Measurements from ENCODE around the gene SORCS3. TPM values are rescaled to one million over a fixed set of nuclear protein-coding genes. Genes with fewer than 3 reads are reported as not detected.

Gene SORCS3
- total and polyA plus RNA-seq, 2 of the 4 experiments (the other 2 are of a cell fraction), result not detected

DNA sequence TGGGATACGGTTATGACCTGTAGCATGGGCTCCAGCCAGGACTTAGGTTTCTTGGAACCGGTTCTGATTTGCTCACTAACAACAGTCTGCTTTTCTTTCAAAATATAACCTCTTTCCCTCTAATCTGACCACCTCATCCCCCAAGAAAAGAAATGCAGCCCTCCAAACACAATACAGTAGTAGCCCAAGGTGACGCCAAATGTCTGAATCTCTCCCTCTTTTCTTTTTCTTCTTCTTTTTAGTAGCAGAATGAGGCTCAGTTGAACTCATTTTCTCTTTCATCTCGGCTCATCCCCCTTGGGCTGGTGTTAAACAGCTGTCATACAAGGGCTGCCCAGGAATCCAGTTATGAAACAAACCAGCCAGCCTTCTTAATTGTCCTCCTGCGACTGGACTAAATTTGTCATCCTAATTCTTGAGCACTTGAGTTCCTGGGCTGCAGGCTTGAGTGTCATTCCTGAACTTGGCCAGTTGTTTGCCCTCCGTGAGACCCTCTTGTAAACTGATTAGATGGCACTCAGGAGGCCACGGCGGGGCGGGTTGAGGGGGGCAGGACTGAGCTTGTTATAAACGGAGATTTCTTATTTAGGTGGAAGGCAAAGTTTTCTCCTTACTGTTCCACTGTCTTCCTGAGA lies 94.8 kb downstream of the SORCS3 start:
- ATAC-seq (ENCODE audit: low read depth), result no peak
- CTCF ChIA-PET, result no interaction called here
- dilution Hi-C loops (cut with HindIII; ENCODE audit: low sequenced_read_pairs, unreplicated experiment), result no loop called here

More for the DNA sequence above, 94.8 kb downstream of the SORCS3 start:
- Histone ChIP-seq H2BK20ac (ENCODE audit: low read depth, low read length) (no peak overlapping the region), H3K27me3 (ENCODE audit: control insufficient read depth, insufficient read depth, low read length) (no peaks in the 10 kb centered on the region), H4K8ac (ENCODE audit: low read depth in 2 of 2, low read length in 2 of 2) (no peak overlapping the region), H2BK15ac (ENCODE audit: low read depth, low read length) (no peak overlapping the region), H4K20me1 (ENCODE audit: insufficient read depth, low read length) (no peaks in the 10 kb centered on the region), H4K91ac (ENCODE audit: insufficient read depth, low read depth, low read length) (no peak overlapping the region), H3K14ac (replicated peaks; ENCODE audit: low read depth, low read length) (no peak overlapping the region), H2AFZ (replicated peaks; ENCODE audit: low read length, poor library complexity) (no peak overlapping the region), H3K9me1 (ENCODE audit: insufficient read depth, low read length) (no peaks in the 10 kb centered on the region), H2BK120ac (ENCODE audit: low read depth, low read length) (no peak overlapping the region), H3K23ac (ENCODE audit: low read depth, low read length) (no peak overlapping the region), H3K4ac (ENCODE audit: low read depth, low read length) (no peak overlapping the region), H3K4me3 (ENCODE audit: insufficient read depth, low read depth, low read length) (no peak overlapping the region), H3K4me1 (ENCODE audit: control insufficient read depth, insufficient read depth, low read length) (no peaks in the 10 kb centered on the region), H3K18ac (ENCODE audit: low read depth, low read length) (no peak overlapping the region), H3K79me1 (ENCODE audit: low read depth in 1 of 2, low read length in 2 of 2) (no peaks in the 10 kb centered on the region), H2AK5ac (ENCODE audit: low read depth, low read length) (no peak overlapping the region), H3K9ac (ENCODE audit: low read depth, low read length) (no peak overlapping the region), H3K36me3 (ENCODE audit: control insufficient read depth, insufficient read depth, low read length) (no peaks in the 10 kb centered on the region), H3K9me3 (ENCODE audit: control insufficient read depth, insufficient read depth, low read length) (peaks cover 18% of the 10 kb centered on the region), H3K4me2 (ENCODE audit: low read depth, low read length) (no peak overlapping the region), H3K56ac (ENCODE audit: extremely low read depth, insufficient read depth, low read length) (no peak overlapping the region), H3K27ac (ENCODE audit: insufficient read depth, low read length) (no peak overlapping the region), H2BK5ac (ENCODE audit: low read depth, low read length, poor library complexity, severe bottlenecking) (no peak overlapping the region), H2AK9ac (replicated peaks; ENCODE audit: low read depth, low read length, poor library complexity) (no peak overlapping the region), H4K5ac (ENCODE audit: low read depth, low read length) (no peak overlapping the region)
- BruUV-seq (replicated peaks), result no TSS peak
- intact Hi-C loops (cut with micrococcal nuclease), result no loop called here
- DNase-seq, result no peak
- POLR2A ChIA-PET (ENCODE audit: unreplicated experiment), result no interaction called here
- in situ Hi-C loops (cut with MboI; ENCODE audit: low sequenced_read_pairs), result no loop called here
- TF ChIP-seq MAFK (IDR thresholded peaks at IDR 0.05; ENCODE audit: low read depth, low read length), result no peak
- WGBS, 2 experiments (ENCODE audit: extremely low coverage in 2 of 2, insufficient read length in 1 of 2), result 20% methylated on average over 2 of the region's 10 CpGs; no CpG with 5 or more reads in 1 of the 2 experiments

All from IMR-90 (cell line).